Activated CD4-positive, CD25-positive, alpha-beta regulatory T cell treated with anti-CD3 and anti-CD28 coated beads, Interleukin-2, amount 50 U/mL, for 72 hours (primary cell): ENCODE results near the gene ADGB.

Experiments
- DNase-seq: peaks from one replicate; pipeline ENCODE4 v3.0.0; 2021

ADGB gene

DNA sequence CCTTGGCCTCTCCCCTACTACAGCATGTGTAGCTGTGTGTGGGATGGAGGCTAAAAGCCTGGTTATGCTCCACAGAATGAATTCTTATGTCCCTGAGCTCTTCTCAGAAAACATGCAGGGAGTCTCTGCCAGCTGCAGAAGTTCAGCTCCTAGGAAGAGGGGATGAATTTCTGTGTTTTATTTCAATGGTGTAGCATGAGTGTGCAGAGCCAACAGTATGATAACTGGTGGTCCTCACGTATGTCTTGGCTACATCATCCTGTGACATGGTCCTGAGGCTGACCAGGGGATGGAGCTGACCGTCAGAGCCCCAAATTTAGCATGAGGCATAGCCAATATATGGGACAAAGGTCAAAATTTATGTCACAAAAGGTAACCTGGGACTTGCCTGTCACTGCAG, 266.1 kb downstream of the ADGB start:
- no peak for DNase-seq
